Measurements from ENCODE around the gene CCM2L. TPM values are rescaled to one million over a fixed set of nuclear protein-coding genes. Genes with fewer than 3 reads are reported as not detected.

The CCM2L gene
- total RNA-seq, 1 donor from 2014 or later, result not detected

GRCh38 chr20:31992086-31992485, 18.2 kb upstream of the CCM2L start:
- DNase-seq (ENCODE audit: low read depth), result no peak

- DNase-seq (ENCODE audit: low read depth), result no peak
Measured at GRCh38 chr20:31996996-31997395, 13.2 kb upstream of the CCM2L start.

GRCh38 chr20:31998246-31998645, 12.0 kb upstream of the CCM2L start:
- no peak for DNase-seq (ENCODE audit: low read depth)

DNA sequence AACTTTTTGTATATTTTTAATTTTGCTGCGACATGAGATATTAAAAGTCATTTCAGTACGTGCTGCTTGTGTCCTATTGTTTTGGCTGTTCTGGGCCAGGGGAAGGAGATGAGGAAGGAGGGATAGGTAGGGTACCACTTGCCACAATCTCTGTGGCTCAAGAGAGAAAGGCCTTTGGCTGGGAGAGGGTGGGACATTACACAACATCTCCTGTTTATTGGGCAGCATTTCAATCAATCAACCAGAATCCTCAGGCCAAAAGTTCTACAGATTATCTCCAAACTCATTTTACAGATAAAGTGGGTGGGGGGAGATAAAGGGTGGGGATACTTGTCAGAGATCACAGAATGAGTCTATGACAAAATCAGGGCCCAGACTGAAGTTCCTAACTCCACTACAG, 6.9 kb upstream of the CCM2L start:
- DNase-seq (ENCODE audit: low read depth), result no peak

- peak; percentile 6 for DNase-seq (ENCODE audit: low read depth)
Measured at GRCh38 chr20:32004963-32005362, 5.3 kb upstream of the CCM2L start.

DNA sequence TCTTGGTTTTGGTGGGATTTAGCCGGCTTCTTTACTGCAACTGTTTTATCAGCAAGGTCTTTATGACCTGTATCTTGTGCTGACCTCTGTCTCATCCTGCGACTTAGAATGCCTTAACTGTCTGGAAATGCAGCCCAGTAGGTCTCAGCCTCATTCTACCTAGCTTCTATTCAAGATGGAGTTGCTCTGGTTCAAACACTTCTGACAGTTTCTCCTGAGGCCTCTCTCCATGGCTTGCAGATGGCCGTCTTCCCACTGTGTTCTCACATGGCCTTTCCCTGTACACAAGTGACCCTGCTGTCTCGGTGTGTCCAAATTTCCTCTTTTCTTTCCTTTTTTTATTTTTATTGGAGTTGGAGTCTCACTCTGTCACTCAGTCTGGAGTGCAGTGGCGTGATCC, 4.2 kb upstream of the CCM2L start:
- DNase-seq (ENCODE audit: low read depth), result no peak

GRCh38 chr20:32006841-32007786, 3.1 kb upstream of the CCM2L start:
- no peak for DNase-seq (ENCODE audit: low read depth)

DNA sequence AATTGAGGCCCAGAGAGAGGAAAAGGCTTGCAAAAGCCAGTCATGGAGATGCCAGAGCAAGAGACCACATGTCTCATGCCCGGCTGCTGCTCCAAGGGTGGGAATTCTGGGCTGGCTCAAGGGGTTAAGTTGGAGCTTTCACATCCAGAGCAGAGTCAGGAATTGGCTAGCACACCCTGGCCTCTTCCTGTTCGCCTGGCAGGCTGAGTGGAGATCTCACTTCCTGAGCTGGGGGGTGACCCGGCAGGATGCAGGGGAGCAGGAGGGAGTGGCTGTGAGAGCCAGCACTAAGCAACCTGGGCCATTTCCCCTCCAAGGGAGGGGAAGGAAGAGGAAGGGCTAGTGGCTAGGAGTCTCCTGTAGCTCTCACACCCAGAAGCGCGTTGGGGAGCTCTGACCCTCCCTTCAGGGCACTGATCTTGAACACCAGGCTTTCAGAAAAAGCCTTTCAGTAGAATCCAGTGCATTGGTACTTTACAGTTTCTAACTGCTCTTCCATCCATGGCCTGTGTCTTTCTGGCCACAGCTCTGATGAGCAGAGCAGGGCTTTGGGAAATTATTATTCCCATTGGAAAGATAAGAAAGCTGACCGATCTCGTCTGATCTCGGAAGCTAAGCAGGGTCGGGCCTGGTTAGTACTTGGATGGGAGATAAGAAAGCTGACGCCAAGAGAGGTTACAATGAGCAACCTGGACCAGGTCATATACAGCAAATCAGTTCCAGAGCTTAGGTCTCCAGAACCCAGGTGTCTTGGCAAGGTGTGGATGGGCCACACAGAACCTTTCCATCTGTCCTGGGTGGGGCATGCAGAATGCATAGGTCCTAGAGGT, 2.2 kb upstream of the CCM2L start:
- no peak for DNase-seq (ENCODE audit: low read depth)

DNA sequence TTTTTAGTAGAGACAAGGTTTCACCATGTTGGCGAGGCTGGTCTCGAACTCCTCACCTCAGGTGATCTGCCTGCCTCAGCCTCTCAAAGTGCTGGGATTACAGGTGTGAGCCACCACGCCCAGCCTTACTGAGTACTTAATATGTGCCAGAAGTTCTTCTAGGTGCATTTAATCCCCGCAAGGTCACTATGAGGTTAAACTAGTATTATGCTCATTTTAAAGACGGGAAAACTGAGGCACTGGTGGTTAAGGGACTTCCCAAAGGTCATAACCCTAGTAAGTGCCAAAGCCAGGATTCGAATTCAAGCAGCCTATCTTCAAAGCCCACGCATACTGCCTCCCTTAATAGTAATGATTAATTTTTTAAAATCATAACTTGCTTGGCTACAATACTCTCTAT, 674 bp upstream of the CCM2L start:
- no peak for DNase-seq (ENCODE audit: low read depth)

GRCh38 chr20:32010666-32011065, 428 bp downstream of the CCM2L start:
- DNase-seq (ENCODE audit: low read depth), result no peak

GRCh38 chr20:32012159-32012688, 2.0 kb downstream of the CCM2L start:
- peak; percentile 18 for DNase-seq (ENCODE audit: low read depth)

GRCh38 chr20:32013326-32013725, 3.1 kb downstream of the CCM2L start:
- DNase-seq (ENCODE audit: low read depth), result no peak

GRCh38 chr20:32017711-32018251, 7.5 kb downstream of the CCM2L start:
- DNase-seq (ENCODE audit: low read depth), result no peak

GRCh38 chr20:32018269-32019155, 8.3 kb downstream of the CCM2L start:
- DNase-seq (ENCODE audit: low read depth), result peak; percentile 6

DNA sequence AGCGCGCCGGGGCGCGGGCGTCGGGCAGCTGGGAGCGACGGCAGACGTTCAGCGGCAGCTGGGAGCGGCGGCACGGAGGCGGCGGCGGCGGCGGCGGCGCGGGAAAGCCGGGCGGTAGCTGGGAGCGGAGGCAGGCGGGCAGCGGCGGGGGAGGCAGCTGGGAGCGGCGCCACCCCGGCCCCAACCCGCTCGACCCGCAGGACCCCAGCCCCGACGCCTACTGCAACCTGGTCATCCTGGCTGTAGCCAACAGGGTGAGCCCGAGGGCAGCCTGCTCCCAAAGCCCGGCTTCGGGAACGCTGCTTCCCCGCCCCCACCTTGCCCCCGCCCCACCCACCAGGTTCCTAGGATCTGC, 8.9 kb downstream of the CCM2L start:
- no peak for DNase-seq (ENCODE audit: low read depth)

DNA sequence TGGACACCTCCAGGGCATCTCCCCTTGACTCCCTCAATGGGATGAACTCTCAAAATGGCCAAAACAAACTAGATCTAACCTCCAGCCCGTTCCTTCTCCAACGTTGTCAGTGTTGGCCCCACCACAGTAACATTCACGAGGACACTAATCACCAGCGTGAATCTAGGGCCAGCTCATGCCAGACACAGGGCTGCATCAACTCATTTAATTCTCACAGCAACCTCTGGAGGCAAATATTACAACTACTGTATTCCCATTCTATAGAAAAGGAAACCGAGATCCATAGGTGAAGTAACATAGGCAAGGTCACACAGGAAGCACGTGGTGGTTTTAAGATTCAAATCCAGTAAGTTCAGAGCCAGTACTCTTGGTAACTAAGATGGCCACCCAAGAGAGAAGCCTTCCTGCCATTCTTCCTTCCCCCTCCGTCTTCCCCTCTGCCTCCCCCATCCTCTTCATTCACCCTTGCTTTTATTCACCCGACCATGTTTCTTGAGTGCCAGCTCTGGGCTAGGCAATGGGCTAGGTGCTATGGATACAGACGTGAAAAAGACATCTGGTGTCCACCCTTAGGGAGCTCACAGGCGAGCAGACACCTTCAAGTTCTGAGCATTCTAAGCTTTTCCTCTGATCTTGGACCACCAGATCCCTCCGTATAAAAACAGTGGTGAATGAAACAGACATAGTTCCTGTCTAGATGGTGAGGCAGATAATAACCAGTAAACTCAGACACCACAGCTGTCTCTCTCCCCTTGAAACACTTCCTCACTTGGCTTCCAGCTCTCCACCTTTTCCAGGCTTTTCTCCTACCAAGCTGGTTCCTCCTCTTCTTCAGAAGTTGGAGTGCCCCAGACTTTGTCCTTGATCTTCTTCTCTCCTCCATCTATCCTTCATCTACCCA, 9.6 kb downstream of the CCM2L start:
- DNase-seq (ENCODE audit: low read depth), result no peak

DNA sequence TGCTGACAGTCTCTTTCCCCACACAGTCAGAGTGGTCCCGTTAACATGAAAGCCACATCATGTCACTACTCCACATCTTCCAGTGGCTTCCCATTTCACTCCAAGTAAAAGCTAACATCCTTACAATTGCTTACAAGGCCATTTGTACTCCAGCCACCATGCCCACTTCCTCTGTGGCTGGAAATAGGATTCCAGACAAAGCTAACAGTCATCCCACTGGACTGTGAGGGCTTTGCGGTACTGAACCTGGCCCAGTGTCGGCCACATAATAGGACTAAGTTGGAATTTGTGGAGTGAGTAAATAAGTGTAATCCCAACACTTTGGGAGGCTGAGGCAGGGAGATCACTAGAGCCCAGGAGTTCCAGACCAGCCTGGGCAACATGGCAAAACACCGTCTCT, 10.9 kb downstream of the CCM2L start:
- no peak for DNase-seq (ENCODE audit: low read depth)

GRCh38 chr20:32024683-32025295, 14.6 kb downstream of the CCM2L start:
- no peak for DNase-seq (ENCODE audit: low read depth)

- DNase-seq (ENCODE audit: low read depth), result no peak
Measured at GRCh38 chr20:32027643-32028042, 17.4 kb downstream of the CCM2L start.

All from renal cortical epithelial cell (primary cell).